ENCODE data around the gene RAB33A. TPM values are rescaled to one million over a fixed set of nuclear protein-coding genes. Genes with fewer than 3 reads are reported as not detected.

RAB33A gene
- 10 to 100 TPM in 1 of 2 donors, 1 to 10 TPM in 1; 3.8 to 19.2 TPM for total RNA-seq
- long read RNA-seq, transcript RAB33A-201 (2 exons, 1,258 nt): major isoform, 8 of 8 reads
- long read RNA-seq, partial matches to known transcripts: 0 of 8 reads
- long read RNA-seq, other reads (novel, unspliced or antisense): 0 of 8 reads

GRCh38 chrX:130171446-130172126 lies at the start of gene RAB33A:
RAB33A (plus strand) TSS chrX:130171962; CDS start chrX:130172063, 101 bp downstream.
- DNase-seq: peak; percentile 31
- intact Hi-C loops (cut with DNase I): no loop called here
- ATAC-seq: peak; percentile 20 to 45

GRCh38 chrX:130124577-130124976 lies 47.2 kb upstream of the RAB33A start:
- DNase-seq: no peak
- intact Hi-C loops (cut with DNase I): loop anchor here (5.0 to 10.0 kb wide), 2 partner anchors 47 to 50 kb away; no protein-coding TSS in a partner anchor
- ATAC-seq: no peak

- ATAC-seq: peak; percentile 68 to 84
- DNase-seq: peak; percentile 79
- intact Hi-C loops (cut with DNase I): loop anchor here (5.0 to 10.0 kb wide), 2 partner anchors 37 to 50 kb away; no protein-coding TSS in a partner anchor
Measured at GRCh38 chrX:130125091-130125874, 46.5 kb upstream of the RAB33A start.

- ATAC-seq (peak in 1 of 2 donors; percentile 81), DNase-seq (no peak)
- intact Hi-C loops (cut with DNase I): no loop called here
Measured at GRCh38 chrX:130130990-130131389, 40.8 kb upstream of the RAB33A start.

GRCh38 chrX:130136496-130136895 lies 35.3 kb upstream of the RAB33A start:
- peak in 1 of 2 donors; percentile 65 for ATAC-seq
- intact Hi-C loops (cut with DNase I): no loop called here
- DNase-seq: no peak

- intact Hi-C loops (cut with DNase I): no loop called here
- no peak for DNase-seq
- ATAC-seq: no peak
Measured at GRCh38 chrX:130136961-130137360, 34.8 kb upstream of the RAB33A start.

- no peak for ATAC-seq
- no peak for DNase-seq
- intact Hi-C loops (cut with DNase I): no loop called here
Measured at GRCh38 chrX:130139474-130140201, 32.1 kb upstream of the RAB33A start.

- ATAC-seq: peak in 1 of 2 donors; percentile 79
- intact Hi-C loops (cut with DNase I): no loop called here
- no peak for DNase-seq
Measured at GRCh38 chrX:130144509-130144908, 27.3 kb upstream of the RAB33A start.

GRCh38 chrX:130145123-130145522 lies 26.6 kb upstream of the RAB33A start:
- intact Hi-C loops (cut with DNase I): no loop called here
- DNase-seq (no peak), ATAC-seq (no peak)

GRCh38 chrX:130147631-130148030 lies 24.1 kb upstream of the RAB33A start:
- ATAC-seq: no peak
- DNase-seq: no peak
- intact Hi-C loops (cut with DNase I): no loop called here

GRCh38 chrX:130155564-130155963 lies 16.2 kb upstream of the RAB33A start:
- intact Hi-C loops (cut with DNase I): no loop called here
- peak in 1 of 2 donors; percentile 85 for ATAC-seq
- no peak for DNase-seq

GRCh38 chrX:130158311-130158710 lies 13.5 kb upstream of the RAB33A start:
- intact Hi-C loops (cut with DNase I): no loop called here
- no peak for DNase-seq

GRCh38 chrX:130159776-130160175 lies 12.0 kb upstream of the RAB33A start:
- ATAC-seq (no peak), DNase-seq (no peak)
- intact Hi-C loops (cut with DNase I): loop anchor here in 1 of 2 donors (5.0 kb wide), 1 partner anchor 32 kb away; no protein-coding TSS in a partner anchor

More at GRCh38 chrX:130158311-130158710, 13.5 kb upstream of the RAB33A start:
- no peak for ATAC-seq

GRCh38 chrX:130162094-130162735 lies 9.5 kb upstream of the RAB33A start:
- DNase-seq: no peak
- intact Hi-C loops (cut with DNase I): loop anchor here in 1 of 2 donors (5.0 kb wide), 1 partner anchor 35 kb away; no protein-coding TSS in a partner anchor
- ATAC-seq: no peak

- DNase-seq: no peak
- ATAC-seq: no peak
- intact Hi-C loops (cut with DNase I): loop anchor here in 1 of 2 donors (5.0 kb wide), 1 partner anchor 36 kb away; no protein-coding TSS in a partner anchor
Measured at GRCh38 chrX:130163398-130163797, 8.4 kb upstream of the RAB33A start.

- intact Hi-C loops (cut with DNase I): no loop called here
- DNase-seq (no peak), ATAC-seq (peak in 1 of 2 donors; percentile 34)
Measured at GRCh38 chrX:130165181-130165702, 6.5 kb upstream of the RAB33A start.

GRCh38 chrX:130165703-130166502 lies 5.9 kb upstream of the RAB33A start, which contains the start of gene AIFM1:
AIFM1 (minus strand) TSS chrX:130165841; CDS start chrX:130165656, 185 bp downstream.
- ATAC-seq (peak; percentile 97 to 99), DNase-seq (peak; percentile 93)
- intact Hi-C loops (cut with DNase I): no loop called here

GRCh38 chrX:130166503-130166777 lies 5.3 kb upstream of the RAB33A start:
- DNase-seq (no peak), ATAC-seq (no peak)
- intact Hi-C loops (cut with DNase I): no loop called here

Data from left cardiac atrium (tissue), 4 donors.